Gastrocnemius medialis (tissue), 4 donors: ENCODE results near the gene SEMA4B. TPM values are rescaled to one million over a fixed set of nuclear protein-coding genes. Genes with fewer than 3 reads are reported as not detected.

Experiments
- ATAC-seq, 2 donors: fragments of 150-250 bp; one replicate each; pipeline ENCODE4 v1.9.1; 2016
- DNase-seq, 2 donors: peaks; one replicate each; pipeline ENCODE4 v3.0.0-alpha.2; 2019
- H3K27ac ChIP-seq, 4 donors: fragments of 200-600 bp; sonication (generic); 1 replicate in 1 of 4; 2 replicates in 3 of 4; pipeline ENCODE4 v1.5.1; 2016 to 2018; ENCODE audit warnings: mild to moderate bottlenecking in 2 of 4, moderate library complexity in 1 of 4
- H3K27me3 ChIP-seq, 3 donors: fragments of 200-600 bp; sonication (generic) in 2 of 3; 1 replicate in 1 of 3; 2 replicates in 2 of 3; pipeline versions ENCODE4 v1.5.1 to v1.6.0; 2016 to 2019; ENCODE audit warnings: mild to moderate bottlenecking in 1 of 3, moderate library complexity in 1 of 3
- H3K36me3 ChIP-seq, 2 donors: fragments of 200-600 bp; sonication (generic) in 1 of 2; one replicate each; pipeline ENCODE4 v1.5.1; 2017 to 2018
- H3K4me1 ChIP-seq, 2 donors: fragments of 200-600 bp; sonication (generic) in 1 of 2; one replicate each; pipeline ENCODE4 v1.5.1; 2016 to 2017; ENCODE audit warnings: mild to moderate bottlenecking in 2 of 2
- H3K4me3 ChIP-seq, 4 donors: fragments of 200-600 bp; sonication (generic) in 3 of 4; 1 replicate in 1 of 4; 2 replicates in 3 of 4; pipeline ENCODE4 v1.5.1; 2016 to 2019; ENCODE audit warnings: mild to moderate bottlenecking in 2 of 4
- H3K9me3 ChIP-seq, 3 donors: fragments of 200-600 bp; sonication (generic) in 2 of 3; 1 replicate in 1 of 3; 2 replicates in 2 of 3; pipeline ENCODE4 v1.5.1; 2016 to 2019
- POLR2A ChIP-seq, 2 donors: fragments of 450-650 bp; IDR thresholded peaks; one replicate each; pipeline ENCODE4 v1.6.1; 2017; ENCODE audit warnings: antibody characterized with exemption in 2 of 2, mild to moderate bottlenecking in 2 of 2, moderate library complexity in 2 of 2
- in situ Hi-C, 4 donors: fragments of 200-750 bp; cut with MboI; loops; one replicate each; pipeline versions ENCODE4 v1.15.0 to v1.8.0; 2017; ENCODE audit warnings: low sequenced_read_pairs in 4 of 4
- intact Hi-C: fragments of 100-400 bp; cut with DNase I; formaldehyde crosslinking; loops from one replicate; pipeline ENCODE4 v1.15.1; 2023; ENCODE audit warnings: low total_unique reads
- total RNA-seq, 4 donors: library from RNA; depleted of rRNA; stranded (reverse); fragments of >200 nt; gene quantifications; one replicate each; pipeline versions ENCODE4 v1.1.0 to v1.2.3, GENCODE V29; 2016
- TF ChIP-seq, protein P1 (sequence below), 5 experiments: fragments of 450-650 bp in 3 of 5; fragments of 200-600 bp in 2 of 5; sonication (generic) in 2 of 5; IDR thresholded peaks in 4 of 5; conservative IDR thresholded peaks in 1 of 5; 1 replicate in 4 of 5; 2 replicates in 1 of 5; pipeline ENCODE4 v1.5.1; 2016 to 2019; ENCODE audit warnings: antibody characterized with exemption in 5 of 5, mild to moderate bottlenecking in 3 of 5, moderate library complexity in 3 of 5

The SEMA4B gene
- total RNA-seq, 4 donors from 2014 or later: 2.1 to 12.1 (median 6.4) TPM

DNA sequence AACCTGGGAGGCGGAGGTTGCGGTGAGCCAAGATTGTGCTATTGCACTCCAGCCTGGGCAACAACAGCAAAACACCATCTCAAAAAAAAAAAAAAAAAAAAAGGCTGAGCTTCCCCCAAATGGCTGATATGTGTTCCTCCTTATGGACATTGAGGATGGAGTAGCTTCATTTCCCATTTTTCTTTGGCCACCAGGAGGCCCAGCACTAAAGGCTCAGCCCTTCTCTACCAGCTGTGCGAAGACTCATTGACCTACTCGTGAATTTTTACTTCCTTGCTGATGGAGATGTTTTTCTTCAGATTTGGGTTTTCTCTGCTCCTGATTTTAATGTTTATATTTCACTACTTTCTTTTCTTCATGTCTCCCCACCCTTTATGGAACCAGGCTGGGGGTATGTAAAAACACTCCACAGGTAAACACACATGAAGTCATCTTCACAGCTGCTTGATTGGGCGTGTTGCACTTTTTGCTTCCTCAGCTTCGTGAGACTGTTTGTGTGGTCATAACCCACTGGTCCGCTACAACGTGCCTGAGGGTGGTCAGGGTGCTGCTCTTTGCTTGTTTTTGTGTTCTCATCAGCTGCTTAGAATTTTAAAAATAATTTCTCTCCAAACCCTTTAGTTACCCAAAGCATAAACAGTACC lies 13.5 kb downstream of the SEMA4B start:
- Histone ChIP-seq H3K27ac (no peak overlapping the region), H3K36me3 (no peaks in the 10 kb centered on the region), H3K9me3 (no peaks in the 10 kb centered on the region), H3K27me3 (no peaks in the 10 kb centered on the region), H3K4me3 (no peak overlapping the region), H3K4me1 (no peaks in the 10 kb centered on the region)
- TF ChIP-seq, protein P1, sequence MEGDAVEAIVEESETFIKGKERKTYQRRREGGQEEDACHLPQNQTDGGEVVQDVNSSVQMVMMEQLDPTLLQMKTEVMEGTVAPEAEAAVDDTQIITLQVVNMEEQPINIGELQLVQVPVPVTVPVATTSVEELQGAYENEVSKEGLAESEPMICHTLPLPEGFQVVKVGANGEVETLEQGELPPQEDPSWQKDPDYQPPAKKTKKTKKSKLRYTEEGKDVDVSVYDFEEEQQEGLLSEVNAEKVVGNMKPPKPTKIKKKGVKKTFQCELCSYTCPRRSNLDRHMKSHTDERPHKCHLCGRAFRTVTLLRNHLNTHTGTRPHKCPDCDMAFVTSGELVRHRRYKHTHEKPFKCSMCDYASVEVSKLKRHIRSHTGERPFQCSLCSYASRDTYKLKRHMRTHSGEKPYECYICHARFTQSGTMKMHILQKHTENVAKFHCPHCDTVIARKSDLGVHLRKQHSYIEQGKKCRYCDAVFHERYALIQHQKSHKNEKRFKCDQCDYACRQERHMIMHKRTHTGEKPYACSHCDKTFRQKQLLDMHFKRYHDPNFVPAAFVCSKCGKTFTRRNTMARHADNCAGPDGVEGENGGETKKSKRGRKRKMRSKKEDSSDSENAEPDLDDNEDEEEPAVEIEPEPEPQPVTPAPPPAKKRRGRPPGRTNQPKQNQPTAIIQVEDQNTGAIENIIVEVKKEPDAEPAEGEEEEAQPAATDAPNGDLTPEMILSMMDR (IDR thresholded peaks at IDR 0.05 in 4 of 5, conservative IDR thresholded peaks at IDR 0.05 in 1 of 5): peak in 1 of 5 experiments; percentile 9
- TF ChIP-seq POLR2A (IDR thresholded peaks at IDR 0.05): no peak
- intact Hi-C loops: no loop called here
- in situ Hi-C loops: loop anchor here in 3 of 4 donors (5.0 to 25.0 kb wide), 3 partner anchors 47 to 302 kb away; partner anchors contain the start of gene ARPIN (in 1 of the 3)
- ATAC-seq (no peak), DNase-seq (no peak)

DNA sequence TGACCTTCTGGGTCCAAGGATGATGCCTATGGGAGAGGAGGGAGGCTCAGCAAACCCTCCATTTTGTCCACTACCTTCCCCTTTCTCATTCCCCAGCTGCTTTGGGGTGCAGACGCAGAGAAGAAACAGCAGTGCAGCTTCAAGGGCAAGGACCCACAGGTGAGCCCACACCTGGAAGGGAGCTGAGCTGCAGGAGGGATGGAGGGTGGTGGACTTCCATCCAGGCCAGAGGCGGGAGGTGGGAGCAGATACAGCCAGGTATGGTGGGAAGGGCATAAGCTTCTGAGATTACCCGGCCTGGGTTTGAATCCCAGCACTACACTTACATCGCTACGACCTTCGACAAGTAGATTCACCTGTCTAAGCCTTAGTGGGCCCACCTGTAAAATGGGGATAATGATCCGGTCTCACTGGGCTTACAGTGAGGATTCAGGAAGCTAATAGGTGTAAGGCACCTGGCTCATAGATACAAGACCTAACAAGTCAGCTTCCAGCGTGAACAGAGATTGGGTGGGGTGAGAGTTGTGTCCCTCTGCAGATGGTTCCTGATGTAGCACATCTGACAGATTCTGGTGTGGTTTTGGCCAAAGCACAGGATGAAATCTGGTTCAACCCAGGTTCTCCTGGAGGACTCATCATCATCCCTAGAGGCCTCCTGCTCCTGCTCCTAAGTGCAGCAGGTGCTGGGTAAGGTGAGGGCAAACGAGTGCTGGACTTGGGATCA lies 16.7 kb downstream of the SEMA4B start:
- Histone ChIP-seq H3K4me3 (no peak overlapping the region), H3K9me3 (no peaks in the 10 kb centered on the region), H3K27me3 (no peaks in the 10 kb centered on the region), H3K36me3 (no peaks in the 10 kb centered on the region), H3K4me1 (peaks cover 6 to 9% of the 10 kb centered on the region in 2 donors), H3K27ac (no peak overlapping the region)
- DNase-seq: no peak
- TF ChIP-seq POLR2A (IDR thresholded peaks at IDR 0.05): no peak
- TF ChIP-seq, protein P1 (IDR thresholded peaks at IDR 0.05 in 4 of 5, conservative IDR thresholded peaks at IDR 0.05 in 1 of 5): no peak
- in situ Hi-C loops (loop anchor here in 2 of 4 donors (5.0 to 25.0 kb wide), 3 partner anchors 51 to 306 kb away; partner anchors contain the start of gene ARPIN (in 1 of the 2)), intact Hi-C loops (no loop called here)
- no peak for ATAC-seq

DNA sequence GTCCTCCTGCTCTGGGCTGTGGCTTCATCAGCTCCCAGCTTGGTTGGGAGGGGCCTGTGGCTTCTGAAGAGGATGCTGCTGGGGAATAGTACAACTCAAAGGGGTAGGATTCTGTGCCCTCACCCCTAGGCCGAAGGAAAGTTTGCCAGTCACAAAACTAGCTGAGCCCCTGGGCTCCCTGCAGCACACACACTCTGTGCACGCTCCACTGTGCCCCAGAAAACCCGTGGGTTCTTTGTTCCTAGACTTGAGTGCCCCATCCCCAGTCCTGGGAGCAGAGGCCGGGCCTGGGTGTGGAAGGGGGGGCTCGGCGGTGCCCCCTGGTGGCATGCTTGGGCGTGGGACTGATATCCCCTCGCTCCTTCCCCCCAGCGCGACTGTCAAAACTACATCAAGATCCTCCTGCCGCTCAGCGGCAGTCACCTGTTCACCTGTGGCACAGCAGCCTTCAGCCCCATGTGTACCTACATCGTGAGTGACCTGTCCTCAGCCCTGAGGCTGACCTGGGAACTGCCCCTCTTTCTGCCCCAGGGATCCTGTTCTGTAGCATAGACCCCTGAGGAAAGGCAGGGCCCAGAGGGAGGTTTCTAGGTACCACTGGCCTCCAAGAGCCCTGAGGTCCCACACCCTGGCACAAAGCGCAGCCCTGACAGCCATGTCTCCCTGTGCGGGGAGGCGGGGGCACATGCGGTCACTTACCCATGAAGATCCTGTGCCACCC lies 18.5 kb downstream of the SEMA4B start:
- peaks cover 0 to 12% of the 10 kb centered on the region in 2 donors for H3K36me3 ChIP-seq
- no peak overlapping the region for H3K27ac ChIP-seq
- H3K27me3 ChIP-seq: no peaks in the 10 kb centered on the region
- ATAC-seq (no peak), DNase-seq (no peak)
- peaks cover 6 to 9% of the 10 kb centered on the region in 2 donors for H3K4me1 ChIP-seq
- H3K9me3 ChIP-seq: no peaks in the 10 kb centered on the region
- intact Hi-C loops: loop anchor here (10.0 kb wide), 1 partner anchor 455 kb away; no protein-coding TSS in a partner anchor
- TF ChIP-seq, protein P1 (IDR thresholded peaks at IDR 0.05 in 4 of 5, conservative IDR thresholded peaks at IDR 0.05 in 1 of 5): peak; percentile 17 to 77 (median 62)
- no peak for TF ChIP-seq POLR2A (IDR thresholded peaks at IDR 0.05)
- in situ Hi-C loops: loop anchor here in 2 of 4 donors (5.0 to 25.0 kb wide), 3 partner anchors 52 to 307 kb away; partner anchors contain the start of gene ARPIN (in 1 of the 2)
- H3K4me3 ChIP-seq: no peak overlapping the region

DNA sequence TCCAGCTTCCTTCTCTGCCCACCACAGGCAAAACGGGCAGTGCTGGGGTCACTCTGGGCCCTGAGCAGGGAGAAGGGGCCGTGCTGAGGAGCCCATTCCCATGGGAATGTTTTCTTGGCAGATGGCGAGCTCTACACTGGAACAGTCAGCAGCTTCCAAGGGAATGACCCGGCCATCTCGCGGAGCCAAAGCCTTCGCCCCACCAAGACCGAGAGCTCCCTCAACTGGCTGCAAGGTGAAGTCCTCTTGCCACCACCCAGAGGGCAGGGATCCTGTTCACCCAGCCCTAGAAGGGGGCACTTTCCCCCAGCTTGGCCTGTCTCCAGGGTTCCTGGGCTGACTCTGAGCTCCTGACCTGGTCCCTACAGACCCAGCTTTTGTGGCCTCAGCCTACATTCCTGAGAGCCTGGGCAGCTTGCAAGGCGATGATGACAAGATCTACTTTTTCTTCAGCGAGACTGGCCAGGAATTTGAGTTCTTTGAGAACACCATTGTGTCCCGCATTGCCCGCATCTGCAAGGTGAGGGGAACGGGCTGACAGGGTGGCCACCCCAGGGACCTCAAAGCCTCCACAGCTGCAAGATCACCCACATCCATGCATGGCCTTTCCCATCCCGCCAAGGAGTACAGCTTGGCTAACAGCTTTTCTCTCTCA lies 20.2 kb downstream of the SEMA4B start:
- ATAC-seq: peak; percentile 91 to 94
- DNase-seq: peak; percentile 75 to 80
- no peak for TF ChIP-seq POLR2A (IDR thresholded peaks at IDR 0.05)
- TF ChIP-seq, protein P1 (IDR thresholded peaks at IDR 0.05 in 4 of 5, conservative IDR thresholded peaks at IDR 0.05 in 1 of 5): peak; percentile 51 to 91 (median 86)
- in situ Hi-C loops: loop anchor here in 1 of 4 donors (25.0 kb wide), 1 partner anchor 309 kb away; the partner anchor contains the start of gene ARPIN
- intact Hi-C loops: loop anchor here (10.0 kb wide), 1 partner anchor 457 kb away; no protein-coding TSS in a partner anchor
- Histone ChIP-seq H3K27ac (peak overlapping the region in 3 of 4 donors; percentile 20 to 42 (median 37)), H3K4me3 (no peak overlapping the region), H3K36me3 (peaks cover 0 to 26% of the 10 kb centered on the region in 2 donors), H3K4me1 (peaks cover 6 to 9% of the 10 kb centered on the region in 2 donors), H3K27me3 (no peaks in the 10 kb centered on the region), H3K9me3 (no peaks in the 10 kb centered on the region)
